Mesothelial cell of epicardium (in vitro differentiated cells): ENCODE data around the gene LENG1. TPM values are rescaled to one million over a fixed set of nuclear protein-coding genes. Genes with fewer than 3 reads are reported as not detected.

Source experiments
- DNase-seq, 2 experiments: peaks; one replicate each; pipeline ENCODE4 v3.0.0; 2021; ENCODE audit warnings: low spot score in 2 of 2; ENCODE audit not compliant: unreplicated experiment in 2 of 2
- H3K27ac Mint-ChIP-seq: 2 replicates; pipeline ENCODE4 v1.8.0; 2021; ENCODE audit warnings: mixed read lengths
- H3K27me3 Mint-ChIP-seq: 2 replicates; pipeline ENCODE4 v1.8.0; 2021; ENCODE audit warnings: low read depth, mixed read lengths
- H3K36me3 Mint-ChIP-seq: 2 replicates; pipeline ENCODE4 v1.8.0; 2021; ENCODE audit warnings: mixed read lengths
- H3K4me1 Mint-ChIP-seq: 2 replicates; pipeline ENCODE4 v1.8.0; 2021; ENCODE audit warnings: mixed read lengths
- H3K4me3 Mint-ChIP-seq: 2 replicates; pipeline ENCODE4 v1.8.0; 2021; ENCODE audit warnings: mild to moderate bottlenecking, moderate library complexity, mixed read lengths
- H3K9me3 Mint-ChIP-seq: 2 replicates; pipeline ENCODE4 v1.8.0; 2021; ENCODE audit warnings: mixed read lengths
- CTCF ChIP-seq: fragments of 200-600 bp; sonication (generic); IDR thresholded peaks from one replicate; pipeline ENCODE4 v1.5.0; 2021; ENCODE audit warnings: antibody characterized with exemption; ENCODE audit not compliant: unreplicated experiment
- total RNA-seq: library from RNA; stranded (reverse); gene quantifications from 3 replicates; pipeline ENCODE4 v1.2.1, GENCODE V29; 2021

LENG1 gene
- total RNA-seq, 1 donor from 2014 or later = 6.4 TPM

GRCh38 chr19:54156490-54156889, 3.0 kb downstream of the LENG1 start:
- no peak for DNase-seq
- Mint-ChIP-seq H3K36me3 (peaks cover 20% of the 10 kb centered on the region), H3K27me3 (no peaks in the 10 kb centered on the region), H3K4me3 (no peak overlapping the region), H3K27ac (no peak overlapping the region), H3K9me3 (no peaks in the 10 kb centered on the region), H3K4me1 (peaks cover 25% of the 10 kb centered on the region)
- TF ChIP-seq CTCF = no peak

- no peak for TF ChIP-seq CTCF
- H3K9me3 Mint-ChIP-seq = no peaks in the 10 kb centered on the region
- DNase-seq = no peak
- peaks cover 21% of the 10 kb centered on the region for H3K4me1 Mint-ChIP-seq
- H3K27me3 Mint-ChIP-seq = no peaks in the 10 kb centered on the region
- H3K4me3 Mint-ChIP-seq = no peak overlapping the region
- no peak overlapping the region for H3K27ac Mint-ChIP-seq
- peaks cover 24% of the 10 kb centered on the region for H3K36me3 Mint-ChIP-seq
Measured at GRCh38 chr19:54155694-54156093, 3.8 kb downstream of the LENG1 start.

- Mint-ChIP-seq H3K36me3 (peaks cover 29% of the 10 kb centered on the region), H3K27ac (no peak overlapping the region), H3K27me3 (no peaks in the 10 kb centered on the region), H3K4me1 (peaks cover 12% of the 10 kb centered on the region), H3K9me3 (no peaks in the 10 kb centered on the region), H3K4me3 (no peak overlapping the region)
- no peak for TF ChIP-seq CTCF
- DNase-seq = no peak
Measured at GRCh38 chr19:54154603-54155345, 4.7 kb downstream of the LENG1 start.

GRCh38 chr19:54153731-54154326, 5.7 kb downstream of the LENG1 start:
- TF ChIP-seq CTCF = no peak

GRCh38 chr19:54152878-54153524, 6.5 kb downstream of the LENG1 start:
- no peaks in the 10 kb centered on the region for H3K4me1 Mint-ChIP-seq
- no peaks in the 10 kb centered on the region for H3K9me3 Mint-ChIP-seq
- no peak for DNase-seq
- no peaks in the 10 kb centered on the region for H3K27me3 Mint-ChIP-seq
- TF ChIP-seq CTCF = no peak
- H3K36me3 Mint-ChIP-seq = peaks cover 36% of the 10 kb centered on the region
- H3K4me3 Mint-ChIP-seq = no peak overlapping the region
- H3K27ac Mint-ChIP-seq = peak overlapping the region; percentile 67

More at GRCh38 chr19:54153731-54154326, 5.7 kb downstream of the LENG1 start:
- no peak for DNase-seq
- Mint-ChIP-seq H3K4me3 (no peak overlapping the region), H3K27ac (no peak overlapping the region), H3K36me3 (peaks cover 34% of the 10 kb centered on the region), H3K4me1 (peaks cover 5% of the 10 kb centered on the region), H3K9me3 (no peaks in the 10 kb centered on the region), H3K27me3 (no peaks in the 10 kb centered on the region)
